NCI-H1105 (cell line): ENCODE measurements around the gene B4GALT1.
"Not testable (repeated sequence)": the region's sequence is repeated elsewhere in the genome, so short reads cannot be mapped to it uniquely, and the experiment has no call there.

ENCODE experiments used
- DNase-seq: peaks from one replicate; lab custom pipeline; 2025; lab: John Stamatoyannopoulos, UW

The B4GALT1 gene

DNA sequence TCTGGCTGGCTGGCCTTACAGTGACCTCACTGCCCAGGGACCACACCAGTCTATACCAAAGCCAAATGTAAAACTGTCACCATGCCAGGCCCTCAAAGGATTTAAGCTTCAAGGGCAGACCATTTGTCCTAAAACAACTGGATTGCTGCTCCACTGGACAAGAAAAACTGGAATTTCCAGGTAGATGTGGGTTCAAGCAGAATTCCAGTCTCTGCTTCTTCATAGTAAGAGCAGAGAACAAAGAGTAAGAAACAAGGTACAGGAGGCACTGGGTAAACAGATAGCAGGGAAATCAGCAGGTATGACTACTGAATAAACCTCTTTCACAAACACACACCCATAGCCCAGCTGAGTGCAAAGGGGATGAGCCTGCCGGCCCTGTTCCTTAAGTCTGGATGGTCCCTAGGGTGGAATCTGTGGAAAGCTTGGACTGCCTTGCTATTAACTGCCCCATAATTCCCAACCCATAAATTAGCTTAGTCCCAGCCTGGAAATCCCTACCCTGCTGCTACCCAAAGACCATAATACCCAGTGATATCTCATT is 5.5 kb downstream of the B4GALT1 start:
- no peak for DNase-seq

DNA sequence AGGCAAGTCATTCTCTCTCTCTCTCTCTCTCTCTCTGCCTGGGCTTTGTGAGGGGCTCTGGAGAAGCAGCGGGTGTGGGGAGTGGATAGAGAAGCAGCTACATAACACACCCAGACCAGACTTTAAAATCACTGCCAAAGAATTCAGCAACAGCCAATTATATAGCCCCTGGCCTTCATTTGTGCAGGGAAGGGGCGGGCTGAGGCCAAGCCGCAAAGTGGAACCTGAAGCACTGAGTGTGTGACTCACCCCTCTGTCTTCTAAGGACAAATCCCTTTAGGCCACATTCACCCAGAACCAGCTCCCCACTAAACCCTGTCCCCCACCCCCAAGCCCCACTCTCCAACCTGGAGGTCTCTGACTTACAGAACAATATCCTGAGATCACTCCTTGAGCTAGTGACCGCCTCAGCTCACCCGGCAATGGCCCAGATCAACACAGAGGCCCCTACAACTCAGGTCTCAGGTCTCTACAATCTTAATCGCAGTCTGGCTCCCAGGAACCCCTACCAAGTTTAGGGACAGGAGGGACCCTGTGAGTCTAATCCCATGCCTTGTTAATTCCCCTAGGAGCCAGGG is 6.0 kb downstream of the B4GALT1 start:
- no peak for DNase-seq

DNA sequence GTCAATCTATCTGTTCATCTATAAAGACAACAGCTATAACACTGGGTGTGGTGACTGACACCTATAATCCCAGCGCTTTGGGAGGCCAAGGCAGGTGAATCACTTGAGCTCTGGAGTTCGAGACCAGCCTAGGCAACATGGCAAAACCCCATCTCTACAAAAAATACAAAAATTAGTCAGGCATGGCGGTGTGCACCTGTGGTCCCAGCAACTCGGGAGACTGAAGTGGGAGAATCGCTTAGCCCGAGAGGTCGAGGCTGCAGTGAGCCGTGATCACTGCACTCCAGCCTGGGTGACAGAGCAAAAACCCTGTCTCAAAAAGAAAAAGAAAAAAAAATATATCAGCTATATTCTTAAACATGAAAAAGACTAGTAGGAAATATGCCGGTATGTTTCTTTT is 6.7 kb downstream of the B4GALT1 start:
- not testable (repeated sequence) for DNase-seq

DNA sequence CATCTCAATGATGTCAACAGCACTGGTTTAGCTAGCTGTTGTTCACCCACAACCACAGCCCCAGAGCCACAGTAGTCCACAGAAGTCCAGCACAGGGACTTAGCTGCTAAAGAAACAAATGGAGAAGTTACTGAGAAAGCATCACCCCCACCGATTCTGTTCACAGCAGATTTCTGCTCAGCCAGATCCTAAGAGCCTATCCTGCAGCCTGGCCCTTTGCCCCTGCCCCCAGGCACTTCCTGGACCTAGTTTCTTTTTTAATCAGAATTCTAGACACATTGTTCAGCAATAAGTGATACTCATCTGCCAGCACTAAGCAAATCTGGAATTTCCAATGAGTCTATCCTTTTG is 7.4 kb downstream of the B4GALT1 start:
- no peak for DNase-seq

DNA sequence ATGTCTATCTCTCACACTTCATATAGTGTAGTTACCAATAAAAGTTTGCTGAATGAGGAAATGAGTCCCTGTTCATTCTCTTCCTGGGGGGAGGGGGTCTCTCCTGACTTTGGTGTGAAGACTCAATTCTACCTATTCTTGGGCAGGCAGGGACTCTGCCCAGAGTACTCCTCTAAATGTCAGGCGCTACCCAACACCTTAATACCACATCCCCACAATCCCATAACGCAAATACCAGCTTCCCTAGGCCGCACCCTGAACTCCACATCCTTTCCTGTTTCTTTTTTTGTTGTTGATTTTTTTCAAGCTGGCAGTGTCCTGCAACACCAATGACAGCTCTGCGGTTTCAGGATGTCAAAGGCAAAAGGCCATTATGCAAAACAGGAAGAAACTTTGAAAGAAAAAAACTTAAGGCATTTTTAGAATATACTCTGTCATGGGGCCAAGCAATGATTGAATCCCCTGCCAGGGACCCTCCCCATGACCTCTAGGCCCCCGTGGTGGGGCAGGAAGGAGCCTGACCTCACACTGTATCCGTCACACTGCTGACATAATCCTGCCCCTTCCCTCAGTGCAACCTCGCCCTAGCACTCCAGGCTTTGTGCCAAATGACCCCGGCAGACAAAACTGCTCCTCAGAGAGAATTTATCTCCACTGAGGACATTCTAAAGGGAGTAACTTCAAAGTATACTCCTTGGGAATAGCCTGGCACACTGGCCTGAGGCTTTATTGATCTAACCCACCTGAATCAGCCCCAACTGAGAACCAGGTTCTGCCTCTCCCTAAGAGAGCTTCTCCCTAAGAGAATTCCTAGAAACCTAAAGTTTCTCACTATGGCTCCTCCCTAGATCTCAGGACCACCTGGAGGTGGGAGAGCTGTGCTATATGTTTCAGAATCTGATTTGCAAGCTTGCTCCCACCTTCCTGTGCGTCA is 8.0 kb downstream of the B4GALT1 start:
- DNase-seq, result no peak

DNA sequence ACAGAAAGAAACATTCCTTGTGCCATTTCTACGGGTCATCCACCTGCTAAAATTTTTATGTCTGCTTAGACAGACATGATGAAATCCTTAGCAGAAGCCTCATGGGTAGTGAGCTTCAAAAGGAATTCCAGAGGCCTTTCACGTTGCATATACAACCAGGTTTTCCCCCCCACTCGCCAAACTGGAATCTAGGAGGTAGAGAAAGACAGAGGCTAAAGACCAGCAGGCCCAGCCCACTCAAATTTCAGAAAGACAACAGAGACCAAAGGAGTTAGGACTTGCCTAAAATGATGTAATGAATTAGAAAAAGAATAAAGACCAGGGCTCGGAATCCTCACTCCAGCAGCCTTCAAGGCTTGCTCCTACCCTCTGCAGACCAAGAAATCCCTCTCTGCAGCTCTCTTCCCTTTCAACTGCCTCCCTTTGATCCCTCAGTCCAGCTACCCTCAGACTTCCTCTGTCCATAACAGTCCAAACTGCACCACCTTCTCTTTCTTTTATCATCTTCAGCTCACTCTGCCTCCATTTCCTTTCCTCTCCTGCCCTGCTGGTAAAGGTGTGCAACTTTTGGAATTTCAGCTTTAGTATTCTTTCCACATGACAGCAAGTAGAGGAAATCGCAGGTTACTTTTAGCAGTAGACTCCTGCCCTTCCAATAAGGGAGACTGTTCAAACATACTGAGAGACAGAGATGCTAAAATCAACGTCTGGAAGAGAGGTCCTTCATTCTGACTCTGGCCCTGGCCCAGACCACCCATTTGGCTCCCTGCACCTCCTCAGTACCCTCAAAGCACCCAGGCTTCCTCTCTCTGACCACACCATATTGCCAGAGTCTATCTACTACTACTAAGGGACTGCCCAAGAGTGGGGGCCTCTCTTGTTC is 8.9 kb downstream of the B4GALT1 start:
- no peak for DNase-seq

DNA sequence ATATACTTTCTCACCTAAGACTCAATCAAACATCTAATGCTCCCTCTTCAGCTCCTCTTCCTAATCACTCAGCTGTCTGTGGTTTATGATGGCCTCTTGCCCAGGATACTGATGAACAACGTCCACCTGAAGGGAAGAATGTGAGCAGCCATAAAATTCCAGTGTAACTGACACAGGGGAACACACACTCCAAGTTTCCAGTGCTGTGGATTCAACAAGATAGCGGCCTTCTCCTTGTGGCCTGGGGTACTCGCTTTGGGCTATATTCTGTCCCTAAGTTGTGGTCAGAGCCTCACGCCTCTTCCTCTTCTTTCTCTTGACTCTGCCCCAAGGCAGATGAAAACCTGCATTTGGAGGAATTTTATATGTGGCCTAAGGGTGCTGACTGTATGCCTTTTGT is 11.7 kb downstream of the B4GALT1 start:
- no peak for DNase-seq

DNA sequence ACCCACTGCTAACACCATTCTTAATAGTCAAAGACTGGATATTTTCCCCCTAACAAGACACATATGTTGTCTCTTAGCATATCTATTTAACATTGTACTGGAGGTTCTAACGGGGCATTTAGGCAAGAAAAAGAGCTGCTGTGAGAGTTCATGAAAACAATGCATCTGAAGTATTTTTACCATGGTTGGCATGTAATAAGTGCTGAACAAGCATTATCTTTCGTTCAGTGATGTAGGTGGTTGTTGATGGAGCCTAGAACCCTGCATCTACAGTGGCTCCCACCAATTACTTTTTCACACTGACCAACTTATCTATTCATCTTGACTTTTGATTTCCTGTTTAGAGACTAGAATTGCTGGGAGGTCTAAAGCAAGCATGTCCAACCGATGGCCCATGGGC is 12.8 kb downstream of the B4GALT1 start:
- DNase-seq, result no peak

DNA sequence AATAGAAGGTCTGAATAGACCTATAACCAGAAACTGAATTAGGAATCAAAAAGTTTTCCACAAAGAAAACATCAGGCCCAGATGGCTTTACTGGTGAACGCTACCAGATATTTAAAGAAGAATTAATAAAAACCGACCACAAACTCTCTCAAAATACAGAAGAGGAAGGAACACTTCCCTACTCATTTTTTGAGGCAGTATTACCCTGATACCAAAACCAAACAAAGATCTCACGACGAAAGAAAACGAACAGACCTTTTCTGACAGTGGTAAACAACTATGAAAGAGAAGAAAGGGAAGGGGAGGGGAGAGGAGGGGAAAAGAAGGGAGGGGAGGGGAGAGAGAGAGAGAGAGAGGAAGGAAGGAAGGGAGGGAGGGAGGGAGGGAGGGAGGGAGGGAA is 13.5 kb downstream of the B4GALT1 start:
- no peak for DNase-seq

DNA sequence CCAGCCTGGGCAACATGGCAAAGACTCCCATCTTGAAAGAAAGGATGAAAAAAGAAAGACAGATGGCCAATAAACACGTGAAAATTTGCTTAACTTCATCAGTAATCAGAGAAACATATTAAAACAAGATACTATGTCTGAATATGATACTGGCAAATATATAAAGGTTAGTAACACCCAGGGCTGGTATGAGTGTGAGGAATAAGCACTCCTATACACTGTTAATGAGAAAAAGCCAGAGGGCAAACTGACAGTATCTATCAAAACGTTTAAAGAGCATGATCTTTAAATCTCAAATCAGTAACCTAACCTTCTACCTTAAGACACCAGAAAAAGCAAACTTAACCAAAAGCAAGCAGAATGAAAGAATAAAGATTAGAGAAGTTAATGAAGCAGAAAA is 14.1 kb downstream of the B4GALT1 start:
- DNase-seq, result no peak

DNA sequence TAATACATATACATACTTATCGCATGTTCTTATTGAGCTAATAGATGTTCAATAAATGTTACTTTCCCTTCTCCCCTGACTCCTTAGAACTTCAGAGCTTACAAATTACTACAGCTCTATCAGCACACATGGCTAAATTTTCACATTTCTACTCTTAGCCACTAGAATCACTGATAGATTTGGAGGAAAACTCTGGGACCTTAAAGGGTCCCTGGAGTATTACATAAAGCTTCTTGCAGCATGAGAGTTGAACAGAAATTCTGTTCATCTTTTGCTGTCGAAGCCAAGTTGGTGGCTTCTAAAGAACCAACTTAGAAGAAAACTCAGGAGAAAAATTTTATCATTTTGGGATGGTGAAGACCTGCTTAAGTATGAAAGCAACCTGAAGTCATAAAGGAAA is 15.5 kb downstream of the B4GALT1 start:
- no peak for DNase-seq

DNA sequence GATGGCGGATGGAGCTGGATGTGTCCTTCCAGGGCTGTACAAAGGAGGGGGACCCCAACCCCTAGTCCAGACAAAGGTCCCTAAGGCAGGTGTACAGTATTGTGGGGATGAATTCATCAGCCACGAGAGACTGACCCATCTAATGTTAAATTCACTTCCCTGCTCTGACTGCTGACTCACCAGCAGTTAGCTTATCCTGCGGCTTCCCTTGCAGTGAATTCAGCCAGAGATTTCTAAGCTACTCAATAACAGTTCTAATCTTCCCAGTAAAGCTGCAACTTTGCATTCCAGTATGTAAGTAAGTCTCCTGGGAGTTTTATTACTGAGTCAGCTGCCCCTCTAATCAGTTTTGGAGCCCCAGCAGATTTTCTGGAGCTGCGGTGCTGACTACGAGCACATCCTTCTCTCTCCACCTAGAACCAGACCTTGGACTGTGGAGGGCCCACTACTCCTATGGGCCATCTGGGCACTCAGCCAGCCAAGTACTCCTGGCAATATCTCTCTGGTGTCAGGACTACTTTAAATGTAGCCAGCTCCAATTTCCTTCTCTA is 16.1 kb downstream of the B4GALT1 start:
- no peak for DNase-seq

DNA sequence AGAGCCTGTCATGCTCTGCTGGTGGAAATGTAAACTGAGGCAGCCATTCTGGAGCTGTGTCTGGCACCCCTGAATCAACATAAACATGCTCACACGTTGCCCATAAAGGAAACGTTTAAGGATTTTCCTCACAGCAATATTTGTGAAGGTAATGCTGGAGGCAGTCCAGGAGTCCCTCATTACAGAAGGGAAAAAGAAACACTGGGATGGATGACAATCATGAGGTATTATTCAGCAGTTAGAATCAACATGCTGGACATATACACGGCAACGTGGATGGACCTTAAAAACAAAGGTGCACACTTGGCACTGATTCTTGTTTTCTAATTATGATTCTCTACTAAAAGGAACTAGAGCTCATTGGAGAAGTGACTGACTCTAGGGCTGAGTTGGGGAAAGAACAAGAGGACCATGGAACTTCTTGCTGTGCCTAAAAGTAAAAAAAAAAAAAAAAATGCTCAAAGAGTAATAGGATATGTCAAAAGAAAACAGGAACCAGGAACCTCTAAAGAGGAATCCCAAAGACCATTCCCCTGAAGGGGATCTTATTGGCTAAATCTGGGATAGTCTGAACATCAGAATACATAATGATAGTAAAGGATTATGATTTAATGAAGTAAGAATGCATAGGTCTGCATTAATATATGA is 18.6 kb downstream of the B4GALT1 start:
- DNase-seq, result no peak

DNA sequence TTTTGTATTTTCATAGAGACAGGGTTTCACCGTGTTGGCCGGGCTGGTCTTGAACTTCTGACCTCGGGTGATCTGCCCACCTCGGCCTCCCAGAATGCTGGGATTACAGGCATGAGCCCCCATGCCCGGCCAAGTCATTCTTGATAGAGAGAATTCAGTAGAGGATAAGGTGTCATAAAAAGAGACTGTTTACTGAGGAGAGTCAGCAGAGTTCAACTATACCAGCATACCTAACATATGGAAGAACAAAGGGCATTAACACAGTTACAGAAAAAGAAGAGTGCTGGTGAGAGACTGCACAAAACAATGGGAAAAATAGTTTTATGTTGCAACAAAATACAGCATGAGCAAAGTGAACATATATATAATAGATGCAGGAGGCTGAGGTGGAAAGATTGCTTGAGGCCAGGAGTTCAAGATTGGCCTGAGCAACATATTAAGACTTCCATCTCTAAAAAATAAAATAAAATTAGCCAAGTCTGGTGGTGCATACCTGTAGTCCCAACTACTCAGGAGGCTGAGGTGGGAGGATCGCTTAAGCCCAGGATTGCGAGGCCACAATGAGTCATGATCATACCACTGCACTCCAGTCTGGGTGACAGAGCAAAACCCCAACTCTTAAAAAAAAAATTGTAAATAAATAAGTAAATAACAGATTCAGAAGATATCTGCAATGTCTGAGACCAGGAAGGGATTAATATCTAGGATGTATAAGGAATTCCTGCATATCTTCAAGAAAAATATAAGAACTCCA is 19.5 kb downstream of the B4GALT1 start:
- DNase-seq, result no peak

DNA sequence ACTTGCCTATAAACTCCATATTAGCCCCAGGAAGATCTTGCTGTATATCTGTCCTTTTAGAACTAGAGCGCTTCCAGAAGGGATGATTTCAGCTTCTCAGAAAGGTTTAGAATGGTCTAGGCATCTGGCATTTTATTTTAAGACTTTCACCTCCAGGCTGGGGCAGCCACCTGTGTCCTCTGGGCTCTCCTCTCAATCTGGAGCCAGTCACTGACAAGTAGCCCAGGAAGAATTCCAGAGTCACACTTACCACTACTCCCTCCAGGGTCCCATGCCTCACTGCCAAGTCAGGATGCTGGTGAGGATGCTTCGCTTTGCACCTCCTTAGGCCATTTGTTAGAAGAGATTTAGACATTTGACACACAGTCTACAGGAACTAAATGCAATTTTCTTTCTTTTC is 20.8 kb downstream of the B4GALT1 start:
- no peak for DNase-seq

DNA sequence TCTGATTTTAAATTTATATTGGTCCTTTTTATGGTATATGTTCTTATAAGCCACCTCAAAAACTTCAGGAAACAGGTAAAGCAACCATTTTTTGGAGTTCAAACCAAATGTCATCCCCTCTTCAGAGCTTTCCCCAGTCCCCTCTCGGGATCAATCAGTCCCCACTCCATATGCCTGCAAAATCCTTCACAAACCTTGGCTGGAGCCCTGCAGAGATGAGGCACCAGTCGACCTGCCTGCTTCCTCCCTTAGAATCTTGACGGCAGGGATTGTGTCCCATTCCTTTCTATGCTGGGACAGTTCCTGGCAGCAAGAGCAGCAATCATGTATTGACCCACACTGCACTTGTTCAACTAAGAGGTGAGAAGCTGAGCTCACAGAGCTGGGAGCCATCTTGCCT is 22.6 kb downstream of the B4GALT1 start:
- DNase-seq, result no peak

DNA sequence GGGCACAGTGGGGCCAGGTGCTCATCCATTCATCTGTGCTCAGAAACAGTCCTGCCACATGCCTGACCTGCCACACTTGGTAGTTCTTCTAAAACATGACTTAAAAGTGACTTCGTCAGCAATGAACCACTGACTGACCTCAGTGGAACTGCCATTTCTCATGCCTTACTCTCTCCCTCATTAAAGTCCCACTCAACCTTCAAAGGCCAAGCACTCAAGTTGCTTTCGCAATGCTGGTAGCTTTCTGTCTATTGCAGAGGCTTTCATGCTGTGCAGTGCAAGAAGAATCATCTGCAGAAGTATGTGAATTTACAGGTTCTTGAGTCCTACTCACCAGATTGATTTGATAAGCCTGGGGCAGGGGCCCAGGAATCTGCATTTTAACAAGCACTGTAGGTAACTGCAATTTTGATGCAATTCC is 23.9 kb downstream of the B4GALT1 start:
- no peak for DNase-seq

DNA sequence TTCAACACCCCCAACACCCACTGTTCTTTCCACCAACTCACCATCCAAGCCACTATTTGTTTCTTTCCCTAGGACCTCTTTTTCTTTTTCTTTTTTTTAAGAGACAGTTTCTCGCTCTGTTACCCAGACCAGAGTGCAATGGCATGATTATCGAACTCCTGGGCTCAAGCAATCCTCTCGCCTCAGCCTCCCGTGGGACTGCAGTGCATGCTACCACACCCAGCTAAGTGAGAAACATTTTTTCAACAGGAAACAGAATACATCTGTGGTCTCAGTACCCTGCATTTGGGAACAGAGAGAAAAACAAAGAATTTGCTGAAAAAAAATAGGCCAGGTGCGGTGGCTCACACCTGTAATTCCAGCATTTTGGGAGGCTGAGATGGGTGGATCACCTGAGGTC is 24.6 kb downstream of the B4GALT1 start:
- no peak for DNase-seq

DNA sequence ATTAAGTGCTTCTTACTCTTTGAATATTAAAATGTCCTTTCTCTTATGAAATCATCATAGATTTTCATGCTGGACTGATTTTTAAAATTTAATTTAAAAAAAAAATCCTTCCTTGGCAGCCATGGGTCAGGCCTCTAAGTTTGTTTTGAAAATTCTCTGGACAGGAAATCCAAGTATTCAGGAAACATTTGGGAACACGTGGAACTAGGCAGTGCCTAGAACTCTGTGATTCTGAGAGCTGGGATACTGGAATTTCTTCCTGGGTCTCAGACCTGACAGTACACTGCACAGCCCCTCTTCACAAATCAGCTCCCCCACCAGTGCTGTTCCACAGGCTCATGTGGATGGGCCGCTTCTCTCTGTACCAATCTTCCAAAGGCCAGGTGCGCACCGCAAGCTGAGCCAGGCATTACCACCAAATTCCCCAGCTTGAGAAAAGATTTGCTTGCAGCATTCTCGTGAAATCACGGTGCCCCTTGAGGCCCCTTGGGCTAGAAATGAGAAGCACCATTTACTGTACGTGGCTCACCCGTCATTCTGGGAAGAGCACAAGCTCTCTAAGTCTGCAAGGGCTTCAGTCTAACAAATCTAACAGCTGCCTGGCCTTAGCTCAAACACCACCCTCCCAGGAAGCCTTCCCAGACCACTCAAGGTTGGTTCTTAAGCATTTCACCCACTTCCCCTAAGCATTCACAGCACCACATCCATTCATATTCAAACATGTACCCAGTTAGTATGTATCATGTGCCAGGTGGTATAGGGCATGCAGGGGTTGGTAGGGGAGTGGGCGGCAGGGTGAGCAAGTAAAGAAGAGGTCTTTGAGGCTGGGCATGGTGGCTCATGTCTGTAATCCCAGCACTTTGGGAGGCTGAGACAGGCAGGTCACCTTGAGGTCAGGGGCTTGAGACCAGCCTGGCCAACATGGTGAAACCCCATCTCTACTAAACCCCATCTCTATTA is 26.5 kb downstream of the B4GALT1 start:
- no peak for DNase-seq
